ENCODE measurements around the gene HSPA1L.
A peak's percentile ranks its signal among the peaks of the same experiment; 100 is the strongest.

Gene HSPA1L

GRCh38 chr6:31781244-31782125 is 33.6 kb downstream of the HSPA1L start:
- no peak for DNase-seq

DNA sequence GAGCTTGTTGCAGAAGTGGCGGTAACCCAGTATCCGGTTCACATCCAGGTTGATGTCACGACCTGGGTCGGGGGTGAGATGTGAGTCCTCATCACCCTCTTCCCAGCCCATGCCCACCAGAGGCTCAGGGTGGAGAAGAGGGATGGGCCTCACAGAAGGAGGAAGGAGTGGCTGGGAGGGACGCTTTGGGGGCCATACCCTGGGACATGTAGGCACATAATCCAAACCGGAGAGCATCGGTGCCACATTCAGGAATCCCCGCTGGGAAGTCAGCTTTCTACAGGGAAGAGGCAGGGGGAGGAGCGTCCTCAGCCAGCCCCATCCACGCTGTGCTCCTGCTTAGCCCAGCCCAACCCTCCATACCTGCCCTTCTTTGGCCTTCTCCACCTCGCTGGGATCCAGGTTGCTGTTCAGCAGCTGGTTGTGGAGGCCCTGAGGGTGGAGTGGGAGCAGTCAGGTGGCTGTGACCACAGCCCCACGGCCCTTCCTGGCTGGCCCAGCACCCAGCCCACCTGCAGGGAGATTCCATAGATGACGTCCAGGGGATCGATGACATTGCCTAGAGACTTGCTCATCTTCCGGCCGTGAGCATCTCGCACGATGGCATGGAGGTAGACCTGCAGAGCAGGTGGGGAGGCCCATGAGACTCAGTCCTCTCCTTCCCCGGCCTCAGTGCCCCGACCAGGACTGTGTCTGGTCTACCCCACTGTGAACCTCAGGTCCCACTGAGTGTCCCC is 34.4 kb downstream of the HSPA1L start:
- no peak for DNase-seq

GRCh38 chr6:31779908-31780307 is 35.2 kb downstream of the HSPA1L start:
- DNase-seq = no peak

- no peak for DNase-seq
Measured at GRCh38 chr6:31778999-31779885, 35.8 kb downstream of the HSPA1L start.

GRCh38 chr6:31778193-31778592 is 36.9 kb downstream of the HSPA1L start:
- no peak for DNase-seq

- no peak for DNase-seq
Measured at GRCh38 chr6:31777667-31778050, 37.4 kb downstream of the HSPA1L start.

DNA sequence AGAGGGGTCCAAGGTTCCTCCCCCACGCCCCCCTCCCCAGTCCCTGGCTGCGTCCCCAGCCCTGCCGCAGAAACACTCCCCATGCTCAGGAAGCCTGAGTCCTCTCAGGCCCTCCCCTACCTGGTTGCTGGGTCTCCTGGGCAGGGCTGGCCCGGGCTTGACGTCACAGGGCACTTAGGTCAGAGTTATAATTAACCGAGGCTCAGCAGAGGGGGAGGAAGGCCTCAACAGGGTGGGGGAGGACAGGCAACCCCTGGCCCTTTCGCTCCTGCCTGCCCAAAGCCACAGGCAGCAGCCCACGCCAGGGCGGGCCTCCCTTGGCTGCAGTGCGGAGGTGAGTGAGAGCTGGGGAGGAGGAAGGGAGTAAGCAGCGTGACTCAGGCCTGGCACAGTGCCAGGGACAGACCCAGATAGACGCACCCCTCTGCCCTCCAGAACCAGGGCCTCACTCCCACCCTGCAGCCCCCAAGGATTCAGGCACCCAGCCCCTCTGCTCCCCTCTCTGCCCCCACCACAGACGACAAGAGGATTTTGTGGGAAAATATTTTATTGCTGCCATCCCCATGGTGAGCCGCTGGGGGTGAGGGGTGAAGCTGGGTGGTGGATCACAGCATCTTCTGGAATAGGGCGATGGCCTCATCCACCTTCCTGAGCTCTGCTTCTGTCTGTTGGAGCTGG is 38.0 kb downstream of the HSPA1L start, which contains the start of gene VWA7:
Gene VWA7 (minus strand): TSS at position 340 of the 678 bp plus-strand sequence. CDS start 549 bp downstream, outside the sequence.
- DNase-seq = peak; percentile 80

DNA sequence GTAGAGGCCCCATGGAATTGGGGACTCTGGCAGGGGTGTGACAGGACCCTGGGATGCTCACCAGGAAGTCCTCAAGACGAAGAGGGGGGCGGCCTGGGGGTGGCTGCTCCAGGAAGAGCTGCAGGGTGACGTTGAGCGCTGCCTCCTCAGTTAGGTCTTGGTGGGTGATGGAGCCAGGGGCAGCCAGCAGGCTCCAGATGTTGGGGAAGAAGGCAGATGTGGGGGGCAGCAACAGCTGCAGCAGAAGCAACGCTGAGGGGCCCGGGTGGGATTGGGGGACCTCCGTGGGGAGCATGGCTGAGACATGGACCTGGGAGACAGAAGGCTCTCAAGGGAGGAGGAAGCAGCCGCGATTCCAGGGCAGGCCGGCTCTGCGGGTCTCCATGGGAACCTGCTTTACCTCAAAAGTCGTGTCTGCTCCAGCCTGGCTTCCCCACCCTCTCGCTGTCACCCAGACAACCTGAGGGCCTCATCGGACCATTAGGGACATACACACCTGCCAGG is 38.5 kb downstream of the HSPA1L start:
- no peak for DNase-seq

DNA sequence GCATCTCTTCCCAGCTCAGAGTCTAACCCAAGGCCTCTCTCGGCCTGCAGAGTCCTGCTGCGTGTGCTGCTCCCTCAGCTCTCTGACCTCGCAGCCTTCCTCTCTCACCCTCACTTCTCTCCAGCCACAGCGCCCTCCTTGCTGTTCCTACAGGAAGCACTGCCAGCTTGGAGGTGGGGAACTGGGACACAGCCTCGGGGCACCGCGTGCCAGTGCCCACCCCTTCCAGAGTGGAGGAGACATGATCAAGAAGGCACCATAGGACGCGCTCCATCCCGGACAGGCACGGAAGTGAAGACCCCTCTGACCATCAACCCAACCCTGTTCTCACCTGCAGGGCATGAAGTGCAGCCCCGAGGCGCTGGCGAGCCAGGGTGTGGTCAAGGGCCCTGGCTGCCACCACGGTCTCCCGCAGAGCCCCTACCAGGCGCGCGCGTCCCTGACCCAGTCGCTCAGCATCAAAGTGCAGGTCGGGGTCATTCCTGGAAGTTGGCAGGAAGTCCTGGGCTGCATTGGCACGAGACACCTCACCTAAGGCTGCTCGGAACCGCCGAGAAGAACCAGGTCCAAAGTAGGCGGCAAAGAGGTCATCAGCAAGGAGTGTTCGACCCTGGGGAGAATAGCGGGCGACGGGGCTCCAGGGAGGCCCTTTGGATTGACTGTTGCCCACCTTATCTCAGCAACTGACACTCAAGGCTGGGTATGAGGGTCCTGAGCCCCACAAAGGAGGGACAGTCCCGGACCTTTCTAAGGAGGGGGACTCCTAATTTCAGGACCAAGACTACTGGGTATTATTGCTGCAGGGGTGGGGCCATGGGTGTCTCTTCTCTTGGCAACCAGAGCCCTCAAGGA is 39.2 kb downstream of the HSPA1L start:
- no peak for DNase-seq

GRCh38 chr6:31775184-31775583 is 39.9 kb downstream of the HSPA1L start:
- DNase-seq = no peak

- peak; percentile 39 for DNase-seq
Measured at GRCh38 chr6:31771992-31772358, 43.1 kb downstream of the HSPA1L start.

DNA sequence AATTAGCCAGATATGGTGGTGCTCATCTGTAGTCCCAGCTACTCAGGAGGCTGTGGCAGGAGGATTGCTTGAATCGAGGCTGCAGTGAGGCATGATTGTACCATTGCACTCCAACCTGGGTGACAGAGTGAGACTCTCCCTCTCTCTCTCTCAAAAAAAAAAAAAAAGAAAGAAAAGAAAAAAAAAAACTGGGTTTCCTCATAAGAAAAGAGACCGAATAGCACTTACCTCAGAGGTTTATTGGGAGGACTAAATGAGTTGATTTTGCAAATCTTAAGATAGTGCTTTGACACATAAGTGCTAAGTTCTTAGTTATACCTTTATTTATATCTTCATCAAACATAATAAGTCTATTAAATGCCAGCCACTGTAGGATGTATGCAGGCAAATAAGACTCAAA is 44.2 kb downstream of the HSPA1L start:
- DNase-seq = no peak

DNA sequence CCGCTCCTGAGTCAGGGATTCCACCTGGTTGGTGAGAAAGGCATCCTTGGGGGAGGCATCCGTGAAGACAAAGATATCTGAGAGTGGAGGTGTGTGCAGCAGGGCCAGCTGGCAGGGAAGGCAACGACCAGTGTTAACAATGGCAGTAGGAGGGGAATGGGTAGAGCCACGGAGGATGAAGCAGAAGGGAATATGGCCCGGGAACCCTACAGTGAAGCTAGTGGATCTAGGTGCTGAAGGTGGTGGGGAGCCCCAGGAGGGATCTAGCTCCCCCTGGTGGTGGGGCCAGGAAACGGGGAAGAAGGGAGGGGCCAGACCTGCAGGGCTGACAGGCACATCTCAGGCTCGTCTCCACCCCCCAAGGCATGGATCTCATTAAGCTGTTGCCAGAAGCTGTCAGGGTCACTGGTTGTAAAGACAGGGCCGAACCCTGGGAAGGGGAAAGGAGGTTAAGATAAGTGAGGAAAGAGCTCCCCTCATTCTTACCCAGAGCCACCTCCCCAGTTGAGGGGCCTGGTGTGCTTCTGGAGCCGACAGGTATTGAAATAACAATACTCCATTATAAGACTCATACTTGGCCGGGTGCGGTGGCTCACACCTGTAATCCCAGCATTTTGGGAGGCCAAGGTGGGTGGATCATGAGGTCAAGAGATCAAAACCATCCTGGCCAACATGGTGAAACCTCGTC is 45.3 kb downstream of the HSPA1L start:
- peak; percentile 84 for DNase-seq

DNA sequence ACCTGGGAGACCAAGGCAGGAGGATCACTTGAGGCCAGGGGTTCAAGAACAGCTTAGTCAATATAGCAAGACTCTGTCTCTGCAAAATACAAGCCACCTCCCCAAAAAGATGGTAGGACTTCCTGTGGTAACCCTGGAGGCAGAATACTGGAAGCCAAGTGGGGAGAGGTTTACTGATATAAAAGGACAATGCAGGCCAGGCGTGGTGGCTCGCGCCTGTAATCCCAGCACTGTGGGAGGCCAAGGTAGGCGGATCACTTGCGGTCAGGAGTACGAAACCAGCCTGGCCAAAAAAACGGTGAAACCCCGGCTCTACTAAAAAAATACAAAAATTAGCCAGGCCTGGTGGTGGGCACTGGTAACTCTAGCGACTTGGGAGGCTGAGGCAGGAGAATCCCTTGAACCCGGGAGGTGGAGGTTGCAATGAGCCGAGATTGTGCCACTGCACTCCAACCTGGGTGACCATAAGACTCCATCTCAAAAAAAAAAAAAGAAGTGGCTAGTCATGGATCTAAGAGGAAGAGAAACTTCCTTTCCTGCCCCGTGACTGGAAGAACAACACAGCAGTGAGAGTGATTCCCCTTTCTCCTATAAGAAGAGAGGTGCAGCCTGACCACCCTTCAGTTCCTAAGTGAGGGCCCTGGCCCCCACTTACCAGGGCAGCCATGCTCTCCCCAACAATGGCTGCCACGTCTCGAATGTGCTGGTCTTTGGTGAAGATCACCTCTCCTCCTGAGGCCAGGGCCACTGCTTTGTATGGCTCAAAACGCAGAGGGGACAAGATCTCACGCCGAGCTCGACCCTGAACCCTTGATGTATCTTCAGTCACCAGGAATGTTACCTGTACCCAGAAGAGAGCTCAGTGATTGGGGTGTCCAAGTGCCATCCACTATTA is 46.5 kb downstream of the HSPA1L start:
- DNase-seq = no peak

GRCh38 chr6:31767096-31767645 is 47.9 kb downstream of the HSPA1L start:
- DNase-seq = no peak

DNA sequence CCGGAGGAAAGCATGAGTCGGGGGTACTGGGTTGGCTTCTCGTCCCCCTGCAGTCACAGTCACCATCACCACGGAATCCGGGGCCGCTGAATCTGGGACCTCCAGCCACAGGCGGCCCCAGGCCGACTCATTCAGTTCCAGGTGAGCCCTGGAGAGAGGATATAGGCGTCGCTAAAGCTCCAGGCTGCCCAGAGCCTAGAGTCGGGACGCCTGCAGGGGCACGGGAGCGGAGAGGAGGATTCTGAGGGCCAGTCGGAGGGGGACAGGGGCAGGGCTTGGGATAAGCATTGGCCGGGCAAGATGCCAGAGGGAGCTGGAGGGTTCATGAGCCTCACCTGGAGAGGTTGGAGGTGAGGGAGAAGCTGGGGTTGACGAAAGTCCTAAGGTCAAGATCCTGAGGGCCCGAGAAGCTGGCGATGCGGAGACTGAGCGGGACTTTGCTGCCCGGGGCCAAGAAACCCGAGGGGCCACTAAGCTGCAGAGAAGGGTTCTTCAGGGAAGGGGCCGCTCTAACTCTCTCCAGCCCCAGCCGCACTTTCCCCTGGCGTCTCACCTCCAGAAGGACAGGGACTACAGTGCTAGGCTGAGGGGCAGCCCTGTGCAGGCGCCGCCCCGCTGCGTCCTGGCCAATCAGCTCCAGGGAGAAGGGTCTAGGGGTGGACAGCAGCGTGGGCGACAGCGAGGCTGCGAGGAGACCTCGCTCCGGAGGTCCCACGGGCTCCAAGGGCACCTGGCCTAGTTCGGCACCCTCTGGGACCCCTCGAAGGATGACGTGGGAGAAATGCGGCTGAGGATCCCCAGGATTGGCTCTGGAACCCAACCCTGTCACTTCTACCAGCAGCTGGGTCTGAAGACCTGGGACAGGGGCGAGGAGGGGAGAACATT is 48.9 kb downstream of the HSPA1L start:
- no peak for DNase-seq

DNA sequence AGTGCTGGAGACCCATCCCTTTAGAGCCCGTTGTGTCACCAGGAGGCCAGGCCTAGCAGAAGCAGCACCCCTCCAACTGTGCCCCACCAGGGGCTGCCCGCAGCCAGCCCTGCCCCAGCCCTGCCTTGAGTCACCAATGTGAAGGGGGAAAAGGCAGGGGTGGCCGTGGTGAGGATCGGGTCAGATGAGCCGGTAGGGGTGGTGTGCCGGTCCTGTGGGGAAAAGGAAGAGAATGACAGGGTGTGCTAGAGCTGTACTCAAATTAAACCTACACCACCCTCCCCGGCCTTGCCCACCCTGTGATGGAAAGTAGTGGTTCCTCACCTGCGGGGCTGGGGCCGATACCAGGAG is 49.5 kb downstream of the HSPA1L start:
- DNase-seq = no peak

DNA sequence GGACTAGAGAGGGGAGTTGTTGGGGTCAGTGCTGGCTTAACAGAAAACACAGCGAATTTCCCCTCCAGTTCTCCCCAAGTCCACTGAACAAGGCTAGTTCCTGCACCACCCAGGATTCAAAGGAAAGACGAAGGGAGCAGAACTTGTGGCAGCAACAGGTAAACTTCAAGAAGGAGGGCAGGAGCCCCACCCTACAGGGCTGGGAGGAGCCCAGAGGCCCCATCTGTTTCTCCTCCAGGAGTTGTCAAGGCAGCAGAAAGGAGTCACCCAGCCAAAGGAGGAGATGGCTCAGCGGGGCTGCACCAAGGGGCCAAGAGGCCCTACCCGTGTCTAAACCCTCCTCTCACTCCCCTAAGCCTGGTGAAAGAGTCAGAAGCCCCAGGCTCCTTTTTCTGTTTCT is 50.9 kb downstream of the HSPA1L start:
- no peak for DNase-seq

- no peak for DNase-seq
Measured at GRCh38 chr6:31763619-31763940, 51.5 kb downstream of the HSPA1L start.
